GM23248 (cell line): ENCODE measurements around the gene WDR82. TPM values are rescaled to one million over a fixed set of nuclear protein-coding genes. Genes with fewer than 3 reads are reported as not detected.

Experiments used
- DNase-seq: peaks from one replicate; pipeline ENCODE4 v3.0.0-alpha.2; 2015
- H2AFZ ChIP-seq: fragments of 200-600 bp; sonication (generic); 2 replicates; pipeline ENCODE4 v1.6.1; 2016; ENCODE audit warnings: antibody characterized with exemption
- H3F3A ChIP-seq: fragments of 200-600 bp; sonication (generic); 2 replicates; pipeline ENCODE4 v1.6.1; 2016; ENCODE audit warnings: mild to moderate bottlenecking, antibody characterized with exemption, mixed run types; ENCODE audit not compliant: insufficient read depth
- H3K27ac ChIP-seq: fragments of 200-600 bp; sonication (generic); 2 replicates; pipeline ENCODE4 v1.5.1; 2016; ENCODE audit warnings: mild to moderate bottlenecking
- H3K27me3 ChIP-seq: fragments of 200-600 bp; sonication (generic); replicated peaks from 2 replicates; pipeline ENCODE4 v1.6.1; 2016; ENCODE audit warnings: mild to moderate bottlenecking; ENCODE audit not compliant: insufficient read depth
- H3K36me3 ChIP-seq: fragments of 200-600 bp; sonication (generic); 2 replicates; pipeline ENCODE4 v1.6.1; 2016; ENCODE audit warnings: low read depth, mild to moderate bottlenecking
- H3K4me1 ChIP-seq: fragments of 200-600 bp; sonication (generic); 2 replicates; pipeline ENCODE4 v1.6.1; 2016; ENCODE audit warnings: mild to moderate bottlenecking; ENCODE audit not compliant: insufficient read depth
- H3K4me2 ChIP-seq: fragments of 200-600 bp; sonication (generic); one replicate; pipeline ENCODE4 v1.6.1; 2016; ENCODE audit warnings: mild to moderate bottlenecking; ENCODE audit not compliant: unreplicated experiment
- H3K4me3 ChIP-seq: fragments of 200-600 bp; sonication (generic); 2 replicates; pipeline ENCODE4 v1.5.1; 2016; ENCODE audit warnings: mild to moderate bottlenecking
- H3K79me2 ChIP-seq: fragments of 200-600 bp; sonication (generic); 2 replicates; pipeline ENCODE4 v1.6.1; 2016; ENCODE audit warnings: mild to moderate bottlenecking; ENCODE audit not compliant: insufficient read depth
- H3K9ac ChIP-seq: fragments of 200-600 bp; sonication (generic); 2 replicates; pipeline ENCODE4 v1.6.1; 2016; ENCODE audit warnings: mild to moderate bottlenecking
- H3K9me2 ChIP-seq: fragments of 200-600 bp; sonication (generic); 2 replicates; pipeline ENCODE4 v1.6.1; 2016; ENCODE audit warnings: mixed run types, mild to moderate bottlenecking, moderate library complexity; ENCODE audit not compliant: insufficient read depth
- H3K9me3 ChIP-seq: fragments of 200-600 bp; sonication (generic); one replicate; pipeline ENCODE4 v1.6.1; 2017; ENCODE audit warnings: low read depth
- H4K20me1 ChIP-seq: fragments of 200-600 bp; sonication (generic); 2 replicates; pipeline ENCODE4 v1.6.0; 2016; ENCODE audit not compliant: insufficient read depth
- EZH2 ChIP-seq: fragments of 200-600 bp; sonication (generic); IDR thresholded peaks from 2 replicates; pipeline ENCODE4 v1.6.1; 2018; ENCODE audit warnings: antibody characterized with exemption, mild to moderate bottlenecking; ENCODE audit not compliant: insufficient read depth, poor library complexity, severe bottlenecking
- EZH2phosphoT487 ChIP-seq: fragments of 200-600 bp; sonication (generic); IDR thresholded peaks from 2 replicates; pipeline ENCODE4 v1.6.1; 2018; ENCODE audit warnings: antibody characterized with exemption, moderate library complexity, mild to moderate bottlenecking, low read depth; ENCODE audit not compliant: insufficient read depth
- WGBS, 2 experiments: methylation state at CpG; one replicate each; pipeline ENCODE4 v1.1.6; 2015 to 2017; ENCODE audit warnings: low lambda C conversion rate in 2 of 2, low coverage in 1 of 2; ENCODE audit errors: missing lambda C conversion rate in 2 of 2; 5-methylcytosine and 5-hydroxymethylcytosine counted together
- in situ Hi-C: fragments of 300-500 bp; cut with MboI; formaldehyde crosslinking; loops from 2 replicates; pipeline ENCODE4 v1.15.0; 2020
- polyA plus RNA-seq: library from polyadenylated mRNA; unstranded; fragments of >200 nt; fragmentation: Nextera tagmentation; extraction: Ambion mirVana; gene quantifications from 2 replicates; pipeline ENCODE4 v1.2.1, GENCODE V29; 2016
- total RNA-seq: library from RNA; depleted of rRNA; stranded (reverse); fragments of >200 nt; shearing (Covaris generic); gene quantifications from 2 replicates; pipeline ENCODE4 v1.2.3, GENCODE V29; 2014

The WDR82 gene
- total and polyA plus RNA-seq, 2 experiments from 2014 or later = 16.1 to 56.1 TPM

DNA sequence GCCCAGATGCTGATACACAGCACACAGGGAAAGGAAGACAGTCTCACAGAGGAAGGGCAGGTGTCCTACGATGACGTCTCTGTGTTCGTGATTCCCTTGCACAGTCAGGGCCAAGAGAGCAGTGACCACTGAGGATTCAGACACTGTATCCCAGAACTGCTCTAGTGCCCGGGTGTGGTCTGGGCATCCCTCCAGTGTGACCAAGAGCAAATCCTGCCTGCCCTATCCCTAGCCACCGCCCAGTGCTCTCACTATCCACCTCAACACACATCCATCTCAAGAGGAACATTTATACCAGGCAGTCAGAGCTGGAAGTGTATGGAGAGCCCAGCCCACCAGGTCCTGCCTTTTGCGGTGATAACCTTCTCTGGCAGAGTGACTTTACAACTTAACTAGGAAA lies 28.8 kb downstream of the WDR82 start:
- 71 to 86% methylated on average over 6 of the region's 6 CpGs for WGBS, 2 experiments

DNA sequence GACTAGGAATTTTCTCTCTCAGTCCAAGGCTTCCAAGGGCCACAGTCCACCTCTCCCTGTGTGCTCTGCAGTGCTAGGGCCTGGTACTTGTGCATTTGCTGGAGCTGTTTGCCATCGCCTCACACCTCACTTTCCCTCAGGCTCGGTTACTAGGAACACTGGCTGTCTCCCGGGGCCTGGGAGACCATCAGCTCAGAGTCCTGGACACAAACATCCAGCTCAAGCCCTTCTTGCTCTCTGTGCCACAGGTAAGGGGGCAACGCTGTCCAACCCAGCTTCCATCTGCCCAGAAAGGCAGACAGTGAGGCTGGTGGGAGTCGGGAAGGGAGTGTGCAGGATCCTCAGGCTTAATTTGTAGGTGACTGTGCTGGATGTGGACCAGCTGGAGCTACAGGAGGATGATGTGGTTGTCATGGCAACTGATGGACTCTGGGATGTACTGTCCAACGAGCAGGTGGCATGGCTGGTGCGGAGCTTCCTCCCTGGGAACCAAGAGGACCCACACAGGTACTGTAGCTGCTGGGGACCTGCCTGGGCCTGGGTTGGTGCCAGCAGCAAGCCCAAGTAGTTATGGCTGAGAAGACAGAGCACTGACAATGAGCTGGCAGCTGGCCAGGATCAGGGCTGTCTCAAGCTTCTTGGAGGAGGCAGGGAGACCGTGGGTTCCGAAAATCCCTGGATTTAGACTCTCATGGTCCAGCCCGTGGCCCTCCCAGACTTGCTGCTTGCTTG lies 29.5 kb downstream of the WDR82 start:
- Histone ChIP-seq H3K27me3 (no peaks in the 10 kb centered on the region), H3K4me2 (no peak overlapping the region), H3F3A (peaks cover 38% of the 10 kb centered on the region), H3K79me2 (peaks cover 18% of the 10 kb centered on the region; the same call in 1 of the 2 replicates), H3K4me1 (peaks cover 20% of the 10 kb centered on the region), H3K9me2 (no peaks in the 10 kb centered on the region), H3K36me3 (peaks cover 6% of the 10 kb centered on the region), H4K20me1 (no peaks in the 10 kb centered on the region), H2AFZ (no peak overlapping the region), H3K27ac (no peak overlapping the region), H3K9ac (no peak overlapping the region), H3K4me3 (no peak overlapping the region), H3K9me3 (no peaks in the 10 kb centered on the region)
- TF ChIP-seq EZH2phosphoT487 (no peak), EZH2 (no peak)
- 57 to 64% methylated on average over 10 of the region's 10 CpGs for WGBS, 2 experiments
- peak; percentile 25 for DNase-seq
- in situ Hi-C loops = no loop called here

More for the DNA sequence above, 28.8 kb downstream of the WDR82 start:
- DNase-seq = no peak
- H3K4me2 ChIP-seq = no peak overlapping the region
- TF ChIP-seq EZH2 (no peak), EZH2phosphoT487 (no peak)
- no peaks in the 10 kb centered on the region for H3K27me3 ChIP-seq
- H3K27ac ChIP-seq = no peak overlapping the region
- no peak overlapping the region for H2AFZ ChIP-seq
- H3K36me3 ChIP-seq = peaks cover 10% of the 10 kb centered on the region
- peaks cover 35% of the 10 kb centered on the region for H3F3A ChIP-seq
- H3K79me2 ChIP-seq = peaks cover 25% of the 10 kb centered on the region; the same call in 1 of the 2 replicates
- no peaks in the 10 kb centered on the region for H4K20me1 ChIP-seq
- H3K9me3 ChIP-seq = no peaks in the 10 kb centered on the region
- H3K4me3 ChIP-seq = no peak overlapping the region
- no peak overlapping the region for H3K9ac ChIP-seq
- in situ Hi-C loops = no loop called here
- H3K9me2 ChIP-seq = no peaks in the 10 kb centered on the region
- H3K4me1 ChIP-seq = peaks cover 14% of the 10 kb centered on the region

DNA sequence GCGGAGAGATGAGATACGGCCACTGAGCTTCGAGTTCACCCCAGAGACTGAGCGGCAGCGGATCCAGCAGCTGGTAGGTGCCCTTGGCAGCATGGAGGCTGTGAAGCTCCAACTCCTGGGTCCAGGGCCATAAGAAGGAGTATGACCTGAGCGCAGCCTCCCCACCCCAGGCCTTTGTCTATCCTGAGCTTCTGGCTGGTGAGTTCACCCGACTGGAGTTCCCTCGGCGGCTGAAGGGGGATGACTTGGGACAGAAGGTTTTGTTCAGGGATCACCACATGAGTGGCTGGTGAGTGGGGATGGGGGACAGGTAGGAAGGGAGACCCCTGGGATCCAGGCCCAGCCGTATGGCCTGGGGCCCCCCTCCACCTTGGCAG lies 30.3 kb downstream of the WDR82 start:
- no peak overlapping the region for H3K4me2 ChIP-seq
- no peaks in the 10 kb centered on the region for H4K20me1 ChIP-seq
- no peak overlapping the region for H3K4me3 ChIP-seq
- no peak overlapping the region for H3K27ac ChIP-seq
- no peaks in the 10 kb centered on the region for H3K9me2 ChIP-seq
- H3K4me1 ChIP-seq = peaks cover 18% of the 10 kb centered on the region
- H3K9me3 ChIP-seq = no peaks in the 10 kb centered on the region
- H3K36me3 ChIP-seq = peaks cover 6% of the 10 kb centered on the region; the same call in 1 of the 2 replicates
- H3F3A ChIP-seq = peaks cover 35% of the 10 kb centered on the region
- H2AFZ ChIP-seq = no peak overlapping the region
- peaks cover 10% of the 10 kb centered on the region; the same call in 1 of the 2 replicates for H3K79me2 ChIP-seq
- no peaks in the 10 kb centered on the region for H3K27me3 ChIP-seq
- WGBS, 2 experiments = 94 to 97% methylated on average over 10 of the region's 10 CpGs
- DNase-seq = no peak
- H3K9ac ChIP-seq = no peak overlapping the region
- in situ Hi-C loops = no loop called here
- no peak for TF ChIP-seq EZH2
- no peak for TF ChIP-seq EZH2phosphoT487

DNA sequence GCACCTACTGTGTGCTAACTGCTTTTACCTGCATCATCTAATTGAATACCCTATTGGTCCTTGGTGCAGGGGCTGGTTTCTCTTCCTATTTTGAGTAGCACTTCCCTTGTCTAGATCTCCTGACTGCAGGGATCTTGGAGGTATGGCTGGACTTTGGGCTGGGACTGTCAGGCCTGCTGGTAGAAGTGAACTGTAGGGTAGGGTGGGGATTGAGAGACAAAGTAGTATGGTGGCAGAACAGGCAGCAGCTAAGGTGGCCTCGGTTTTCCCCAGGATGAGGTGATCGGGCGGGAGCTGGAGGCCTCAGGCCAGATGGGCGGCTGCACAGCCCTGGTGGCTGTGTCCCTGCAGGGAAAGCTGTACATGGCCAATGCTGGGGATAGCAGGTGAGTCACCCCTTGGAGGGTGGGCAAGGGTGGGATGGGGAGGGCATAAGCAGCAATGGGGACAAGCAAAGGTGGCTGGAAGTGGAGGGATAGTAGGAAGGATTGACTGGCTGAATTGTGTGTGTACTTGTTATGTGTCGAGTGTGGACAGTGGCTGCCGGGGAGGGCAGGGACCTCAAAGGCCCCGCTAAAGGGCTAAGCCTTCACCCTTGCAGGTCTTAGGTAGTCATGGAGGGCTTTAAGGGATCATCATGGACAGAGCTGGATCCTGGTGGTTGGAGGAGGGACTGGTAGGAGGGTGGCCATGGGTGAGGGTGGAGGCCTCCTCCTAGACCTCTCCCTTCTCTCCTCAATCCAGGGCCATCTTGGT lies 30.9 kb downstream of the WDR82 start:
- 99 to 100% methylated on average over 7 of the region's 7 CpGs for WGBS, 2 experiments
- H3K36me3 ChIP-seq = peaks cover 6% of the 10 kb centered on the region; the same call in 1 of the 2 replicates
- no peak for DNase-seq
- H3K27ac ChIP-seq = no peak overlapping the region
- no peak for TF ChIP-seq EZH2phosphoT487
- no peak for TF ChIP-seq EZH2
- no peaks in the 10 kb centered on the region for H3K9me3 ChIP-seq
- no peak overlapping the region for H2AFZ ChIP-seq
- no peak overlapping the region for H3K4me3 ChIP-seq
- in situ Hi-C loops = no loop called here
- no peak overlapping the region for H3K9ac ChIP-seq
- H3K79me2 ChIP-seq = peaks cover 9% of the 10 kb centered on the region; the same call in 1 of the 2 replicates
- H4K20me1 ChIP-seq = no peaks in the 10 kb centered on the region
- no peaks in the 10 kb centered on the region for H3K27me3 ChIP-seq
- no peaks in the 10 kb centered on the region for H3K9me2 ChIP-seq
- H3K4me2 ChIP-seq = no peak overlapping the region
- peaks cover 35% of the 10 kb centered on the region for H3F3A ChIP-seq
- H3K4me1 ChIP-seq = peaks cover 15% of the 10 kb centered on the region
